Lung (tissue), 13 donors: Measurements from ENCODE around the gene CADM2. TPM values are rescaled to one million over a fixed set of nuclear protein-coding genes. Genes with fewer than 3 reads are reported as not detected.

Experiments used
- ATAC-seq: fragments of 200-7000 bp; cut with Tn5 transposase; one replicate; pipeline ENCODE4 v1.9.1; 2020; ENCODE audit warnings: moderate number of reproducible peaks; ENCODE audit not compliant: insufficient read depth, low FRiP score
- DNase-seq, 3 donors: peaks; one replicate each; pipeline ENCODE4 v3.0.0-alpha.2; 2013 to 2017
- H3K27ac ChIP-seq, 2 donors: one replicate each; pipeline ENCODE4 v1.5.1; 2013; ENCODE audit warnings: mild to moderate bottlenecking in 2 of 2, moderate library complexity in 2 of 2, control low read depth in 1 of 2, inconsistent platforms in 1 of 2, low read depth in 1 of 2, low read length in 1 of 2
- H3K27me3 ChIP-seq, 3 donors: one replicate each; pipeline ENCODE4 v1.5.1; 2013; ENCODE audit warnings: low read length in 2 of 3; ENCODE audit not compliant: control insufficient read depth in 3 of 3, insufficient read depth in 3 of 3
- H3K36me3 ChIP-seq, 4 donors: one replicate each; pipeline ENCODE4 v1.5.1; 2013; ENCODE audit warnings: low read length in 4 of 4, mild to moderate bottlenecking in 1 of 4, moderate library complexity in 1 of 4; ENCODE audit not compliant: control insufficient read depth in 4 of 4, insufficient read depth in 4 of 4
- H3K4me1 ChIP-seq, 5 donors: one replicate each; pipeline ENCODE4 v1.5.1; 2013; ENCODE audit warnings: low read length in 5 of 5, mild to moderate bottlenecking in 2 of 5, moderate library complexity in 1 of 5; ENCODE audit not compliant: control insufficient read depth in 5 of 5, insufficient read depth in 5 of 5
- H3K4me3 ChIP-seq: one replicate; pipeline ENCODE4 v1.5.1; 2013; ENCODE audit warnings: mild to moderate bottlenecking, control low read depth, moderate library complexity
- H3K9ac ChIP-seq, 2 donors: one replicate each; pipeline ENCODE4 v1.5.1; 2013; ENCODE audit warnings: low read length in 2 of 2, control low read depth in 1 of 2; ENCODE audit not compliant: insufficient read depth in 1 of 2
- H3K9me3 ChIP-seq, 4 donors: one replicate each; pipeline ENCODE4 v1.5.1; 2013; ENCODE audit warnings: low read length in 3 of 4, mild to moderate bottlenecking in 1 of 4, moderate library complexity in 1 of 4; ENCODE audit not compliant: control insufficient read depth in 4 of 4, insufficient read depth in 3 of 4
- CTCF ChIP-seq: IDR thresholded peaks from 2 replicates; pipeline ENCODE4 v1.5.1; 2012; ENCODE audit warnings: mild to moderate bottlenecking; ENCODE audit errors: control extremely low read depth, extremely low read depth
- WGBS, 2 donors: extraction: QIAGEN DNeasy Blood & Tissue Kit; methylation state at CpG; one replicate each; pipeline ENCODE4 v1.1.7; 2013; 5-methylcytosine and 5-hydroxymethylcytosine counted together
- polyA plus RNA-seq, 2 donors: library from polyadenylated mRNA; stranded (reverse); fragments of 200-250 nt; gene quantifications; one replicate each; pipeline ENCODE4 v1.2.1, GENCODE V29; 2013
- small RNA-seq: library from RNA; depleted of rRNA; stranded (forward); fragments of <200 nt; gene quantifications from one replicate; pipeline ENCODE3, GENCODE V24; 2014; ENCODE audit warnings: low replicate concordance
- total RNA-seq, 2 donors: library from RNA; depleted of rRNA in 1 of 2; stranded (reverse); fragments of >200 nt in 1 of 2; gene quantifications; one replicate each; pipeline ENCODE4 v1.2.1, GENCODE V29; 2014 to 2021
- donor health status: control.
- donor health status: control.
- donor health status: Bipolar disorder and iron deficiency.
- donor health status: healthy.
- donor health status: DM: yes; HTN: yes; CAD: no.

Gene CADM2
- total and polyA plus RNA-seq, 4 donors = 0.14 to 3.3 (median 0.32) TPM

- WGBS, 2 donors = 80 to 85% methylated on average over 6 of the region's 6 CpGs
- Histone ChIP-seq H3K4me3 (no peak overlapping the region), H3K4me1 (no peaks in the 10 kb centered on the region), H3K27ac (no peak overlapping the region), H3K9ac (no peak overlapping the region), H3K36me3 (no peaks in the 10 kb centered on the region), H3K9me3 (peaks cover 0 to 5% (median 1%) of the 10 kb centered on the region in 4 donors), H3K27me3 (no peaks in the 10 kb centered on the region)
- DNase-seq (no peak), ATAC-seq (no peak)
- no peak for TF ChIP-seq CTCF
Measured at GRCh38 chr3:86087160-86087871, 1128.5 kb downstream of the CADM2 start.

GRCh38 chr3:86104154-86104553, 1145.4 kb downstream of the CADM2 start:
- no peak for TF ChIP-seq CTCF
- H3K4me3 ChIP-seq = no peak overlapping the region
- no peak overlapping the region for H3K27ac ChIP-seq
- 65 to 74% methylated on average over 1 of the region's 1 CpG for WGBS, 2 donors
- H3K9me3 ChIP-seq = peaks cover 0 to 3% (median 0%) of the 10 kb centered on the region in 4 donors
- H3K27me3 ChIP-seq = no peaks in the 10 kb centered on the region
- H3K4me1 ChIP-seq = no peaks in the 10 kb centered on the region
- H3K36me3 ChIP-seq = no peaks in the 10 kb centered on the region
- no peak for ATAC-seq
- no peak for DNase-seq
- H3K9ac ChIP-seq = no peak overlapping the region

- Histone ChIP-seq H3K27ac (no peak overlapping the region), H3K9me3 (peaks cover 0 to 6% (median 0%) of the 10 kb centered on the region in 4 donors), H3K4me1 (no peaks in the 10 kb centered on the region), H3K4me3 (no peak overlapping the region), H3K27me3 (no peaks in the 10 kb centered on the region), H3K9ac (no peak overlapping the region), H3K36me3 (no peaks in the 10 kb centered on the region)
- DNase-seq (peak in 1 of 3 donors; percentile 1), ATAC-seq (no peak)
- TF ChIP-seq CTCF = no peak
- WGBS, 2 donors = 66 to 70% methylated on average over 2 of the region's 2 CpGs
Measured at GRCh38 chr3:86109434-86109833, 1150.6 kb downstream of the CADM2 start.

Small RNAs within 50 kb of the gene (small RNA-seq; reads per million reads assigned to genes)
- not detected for gene MIR5688
